K562 (cell line): ENCODE results near the gene CD2. TPM values are rescaled to one million over a fixed set of nuclear protein-coding genes. Genes with fewer than 3 reads are reported as not detected.

Experiments
- ATAC-seq: fragments of 200-7000 bp; cut with Tn5 transposase; 3 replicates; pipeline ENCODE4 v1.9.1; 2020; ENCODE audit warnings: moderate library complexity
- BruUV-seq: library from RNA; stranded (reverse); fragments of 400-500 nt; replicated peaks from 2 replicates; lab custom pipeline; 2021; lab: Mats Ljungman, UMichigan
- CTCF ChIA-PET: fragments of 300-600 bp; formaldehyde crosslinking; extraction: SDS; loops from one replicate; lab custom pipeline; 2021; ENCODE audit warnings: low intra/inter-chr PET ratio; lab: Yijun Ruan, JAX
- POLR2A ChIA-PET: fragments of 300-600, 350-650 bp; sonication (Branson Sonifier 250); formaldehyde crosslinking; extraction: SDS; loops from one replicate; lab custom pipeline; 2021; ENCODE audit warnings: antibody characterized with exemption, inconsistent platforms; lab: Yijun Ruan, JAX
- DNase-seq, 4 experiments: peaks; one replicate each; pipeline versions ENCODE4 v3.0.0 to v3.0.0-alpha.2; 2011 to 2018; ENCODE audit warnings: low spot score in 3 of 4, mixed read lengths in 3 of 4; ENCODE audit errors: extremely low read depth in 1 of 4
- FAIRE-seq: peaks from 2 replicates; lab custom pipeline; 2011; peaks lifted over from hg19 to GRCh38; lab: Jason Lieb, UNC
- H2AFZ ChIP-seq: 2 replicates; pipeline ENCODE4 v1.6.0; 2011; ENCODE audit warnings: low read depth, low read length, control low read depth, inconsistent platforms
- H3K27ac ChIP-seq: fragments of 200-600 bp; 3 replicates; pipeline ENCODE4 v1.8.0; 2011; ENCODE audit warnings: low read depth, mild to moderate bottlenecking, control low read depth, inconsistent platforms, low read length, moderate library complexity, mixed read lengths; ENCODE audit errors: extremely low read depth
- H3K27me3 ChIP-seq, 2 experiments: fragments of 300-600 bp in 1 of 2; 2 replicates in 1 of 2; 3 replicates in 1 of 2; pipeline versions ENCODE4 v1.6.0 to v1.8.0; 2011; ENCODE audit warnings: inconsistent platforms in 2 of 2, low read length in 2 of 2, mild to moderate bottlenecking in 1 of 2, mixed read lengths in 1 of 2, moderate library complexity in 1 of 2; ENCODE audit not compliant: control insufficient read depth in 2 of 2, insufficient read depth in 2 of 2
- H3K36me3 ChIP-seq: fragments of 300-600 bp; 3 replicates; pipeline ENCODE4 v1.8.0; 2011; ENCODE audit warnings: mild to moderate bottlenecking, low read length, inconsistent platforms; ENCODE audit not compliant: control insufficient read depth, insufficient read depth
- H3K4me1 ChIP-seq, 2 experiments: fragments of 200-600 bp in 1 of 2; replicated peaks in 1 of 2; 2 replicates in 1 of 2; 3 replicates in 1 of 2; pipeline versions ENCODE4 v1.5.1 to v1.8.0; 2011; ENCODE audit warnings: inconsistent platforms in 2 of 2, low read length in 2 of 2, mild to moderate bottlenecking in 1 of 2, mixed read lengths in 1 of 2, moderate library complexity in 1 of 2; ENCODE audit not compliant: control insufficient read depth in 2 of 2, insufficient read depth in 2 of 2
- H3K4me2 ChIP-seq: 2 replicates; pipeline ENCODE4 v1.6.1; 2011; ENCODE audit warnings: low read length, control low read depth, inconsistent platforms, mixed read lengths; ENCODE audit not compliant: insufficient read depth
- H3K4me3 ChIP-seq: fragments of 200-600 bp; sonication (generic), shearing (Covaris generic); 2 replicates; pipeline ENCODE4 v1.5.1; 2016; ENCODE audit warnings: control low read depth, inconsistent platforms
- H3K79me2 ChIP-seq: fragments of 200-600 bp; 3 replicates; pipeline ENCODE4 v1.8.0; 2011; ENCODE audit warnings: low read length, inconsistent platforms; ENCODE audit not compliant: control insufficient read depth, insufficient read depth
- H3K9ac ChIP-seq, 2 experiments: 2 replicates each; pipeline versions ENCODE4 v1.6.0 to v1.6.1; 2011; ENCODE audit warnings: low read depth in 2 of 2, low read length in 2 of 2, control low read depth in 1 of 2, inconsistent platforms in 1 of 2, mild to moderate bottlenecking in 1 of 2, mixed read lengths in 1 of 2; ENCODE audit not compliant: insufficient read depth in 1 of 2
- H3K9me1 ChIP-seq: one replicate; pipeline ENCODE4 v1.6.0; 2011; ENCODE audit warnings: inconsistent platforms, mild to moderate bottlenecking, low read length, moderate library complexity; ENCODE audit not compliant: control insufficient read depth, insufficient read depth
- H3K9me3 ChIP-seq: replicated peaks from 2 replicates; pipeline ENCODE4 v1.5.1; 2011; ENCODE audit warnings: low read depth, low read length, inconsistent platforms; ENCODE audit not compliant: control insufficient read depth, insufficient read depth
- H4K20me1 ChIP-seq: replicated peaks from 2 replicates; pipeline ENCODE4 v1.6.1; 2011; ENCODE audit warnings: low read length, inconsistent platforms, mixed read lengths; ENCODE audit not compliant: control insufficient read depth, insufficient read depth
- BDP1 ChIP-seq: IDR thresholded peaks from 3 replicates; pipeline ENCODE4 v1.6.1; 2011; ENCODE audit not compliant: insufficient read length, insufficient read depth
- ELF4 ChIP-seq: fragments of 450-650 bp; formaldehyde crosslinking; IDR thresholded peaks from 2 replicates; pipeline ENCODE4 v1.4.0; 2022; ENCODE audit warnings: missing genetic modification characterization
- FOXA3 ChIP-seq, 2 experiments: fragments of 450-650 bp in 1 of 2; sonication (generic) in 1 of 2; formaldehyde crosslinking; IDR thresholded peaks in 1 of 2; conservative IDR thresholded peaks in 1 of 2; 2 replicates each; pipeline versions ENCODE4 v1.4.0 to v1.8.0; 2020 to 2022; ENCODE audit warnings: mild to moderate bottlenecking in 2 of 2, missing genetic modification reagents in 1 of 2
- FOXP4 ChIP-seq: sonication (generic); formaldehyde crosslinking; IDR thresholded peaks from 2 replicates; pipeline ENCODE4 v1.8.0; 2022; ENCODE audit warnings: mild to moderate bottlenecking, missing genetic modification reagents, borderline replicate concordance
- HINFP ChIP-seq: fragments of 450-650 bp; conservative IDR thresholded peaks from 2 replicates; pipeline ENCODE4 v1.6.1; 2016; ENCODE audit warnings: missing genetic modification characterization, low read depth, mild to moderate bottlenecking, control low read depth, missing compliant biosample characterization
- HMGN3 ChIP-seq: IDR thresholded peaks from 2 replicates; pipeline ENCODE4 v1.6.1; 2011; ENCODE audit warnings: borderline replicate concordance, low read depth, mild to moderate bottlenecking, mixed read lengths, low read length; ENCODE audit not compliant: insufficient read length; ENCODE audit errors: extremely low read depth
- MED1 ChIP-seq: sonication (generic); formaldehyde crosslinking; IDR thresholded peaks from 2 replicates; pipeline ENCODE4 v1.8.1; 2023; ENCODE audit warnings: missing genetic modification reagents, borderline replicate concordance
- MXD1 ChIP-seq: fragments of 250-450 bp; sonication (Bioruptor Pico); IDR thresholded peaks from 2 replicates; pipeline ENCODE4 v1.8.0; 2021; ENCODE audit warnings: borderline replicate concordance, mild to moderate bottlenecking, moderate library complexity; ENCODE audit not compliant: poor library complexity, severe bottlenecking
- SIN3A ChIP-seq, 2 experiments: fragments of 150-350 bp in 1 of 2; IDR thresholded peaks; 2 replicates each; pipeline ENCODE4 v1.6.1; 2011 to 2016; ENCODE audit warnings: borderline replicate concordance in 2 of 2, low read depth in 2 of 2, low read length in 2 of 2, mild to moderate bottlenecking in 2 of 2, moderate library complexity in 2 of 2; ENCODE audit not compliant: control insufficient read depth in 1 of 2
- SMC3 ChIP-seq: conservative IDR thresholded peaks from 2 replicates; pipeline ENCODE4 v1.6.1; 2011; ENCODE audit warnings: low read depth, low read length, improper control_type of control experiment; ENCODE audit not compliant: insufficient read depth
- THRAP3 ChIP-seq: fragments of 450-650 bp; IDR thresholded peaks from 2 replicates; pipeline ENCODE4 v1.6.1; 2016; ENCODE audit warnings: mild to moderate bottlenecking, inconsistent platforms, borderline replicate concordance
- ZC3H8 ChIP-seq: fragments of 450-650 bp; IDR thresholded peaks from 2 replicates; pipeline ENCODE4 v1.6.1; 2017
- ZNF263 ChIP-seq: sonication (generic); formaldehyde crosslinking; IDR thresholded peaks from 2 replicates; pipeline ENCODE4 v1.8.0; 2022; ENCODE audit warnings: mild to moderate bottlenecking, missing genetic modification reagents, borderline replicate concordance
- WGBS: fragments of 100-300 bp; shearing (Covaris generic); methylation state at CpG from one replicate; pipeline ENCODE4 v1.1.6; 2016; ENCODE audit warnings: low coverage, mixed read lengths; ENCODE audit not compliant: insufficient coverage; ENCODE audit errors: missing lambda C conversion rate; 5-methylcytosine and 5-hydroxymethylcytosine counted together
- in situ Hi-C: fragments of 300-500 bp; cut with MboI; formaldehyde crosslinking; loops from 4 replicates; pipeline ENCODE4 v1.15.0; 2018; ENCODE audit warnings: inconsistent platforms, mixed read lengths
- intact Hi-C: fragments of 100-400 bp; cut with micrococcal nuclease; formaldehyde crosslinking; loops from 2 replicates; pipeline ENCODE4 v1.14.2; 2022
- polyA plus RNA-seq, 8 experiments: library from polyadenylated mRNA; depleted of rRNA in 4 of 8; stranded (reverse) in 5 of 8; unstranded in 3 of 8; fragments of >200 nt; fragmentation: Nextera tagmentation in 2 of 8; fragmentation: Illumina TruSeq in 1 of 8; extraction: Ambion mirVana in 2 of 8; extraction: Trizol in 1 of 8; gene quantifications; 2 replicates each; pipeline versions ENCODE4 v1.2.1 to v1.2.3, GENCODE V29; 2011 to 2014; ENCODE audit warnings: inconsistent platforms in 1 of 8, missing spikeins in 1 of 8
- total RNA-seq, 7 experiments: library from RNA; depleted of rRNA in 6 of 7; stranded (reverse); fragments of >200 nt in 6 of 7; fragmentation: Illumina TruSeq in 2 of 7; extraction: Trizol in 2 of 7; gene quantifications; 2 replicates each; pipeline versions ENCODE4 v1.2.1 to v1.2.3, GENCODE V29; 2011 to 2021; ENCODE audit warnings: low replicate concordance in 1 of 7

Gene CD2
- total and polyA plus RNA-seq, 9 of the 15 experiments (the other 6 are each of a cell fraction or from before 2014, with no cell fraction given): 0.07 to 0.16 TPM; not detected in 7

GRCh38 chr1:116755066-116755465 is 836 bp downstream of the CD2 start:
- POLR2A ChIA-PET: interaction anchor here (0.7 to 1.3 kb wide), 4 partner anchors 8 to 251 kb away, joined by 3 to 6 read pairs (median 3); no protein-coding TSS in a partner anchor
- Histone ChIP-seq H3K4me3 (no peak overlapping the region), H3K9ac (no peak overlapping the region), H3K36me3 (no peaks in the 10 kb centered on the region), H3K27ac (no peak overlapping the region), H3K79me2 (no peaks in the 10 kb centered on the region), H3K4me1 (peaks cover 8 to 16% of the 10 kb centered on the region in 2 experiments; a peak in 4 of 5 replicates), H4K20me1 (no peaks in the 10 kb centered on the region), H3K9me3 (no peaks in the 10 kb centered on the region), H3K27me3 (no peaks in the 10 kb centered on the region), H3K9me1 (no peaks in the 10 kb centered on the region), H2AFZ (no peak overlapping the region), H3K4me2 (no peak overlapping the region)
- DNase-seq: no peak
- FAIRE-seq: no peak
- WGBS: 83% methylated on average over 8 of the region's 8 CpGs
- intact Hi-C loops: no loop called here
- no TSS peak for BruUV-seq
- no peak for TF ChIP-seq THRAP3
- no peak for TF ChIP-seq BDP1
- TF ChIP-seq FOXP4: no peak
- no peak for TF ChIP-seq ELF4
- no peak for TF ChIP-seq HMGN3
- TF ChIP-seq MXD1 (CRISPR knock-in tag): no peak
- TF ChIP-seq MED1 (CRISPR knock-in tag): no peak
- no peak for TF ChIP-seq ZNF263
- TF ChIP-seq HINFP (tag): no peak
- TF ChIP-seq ZC3H8: no peak
- no peak for TF ChIP-seq FOXA3 (CRISPR knock-in tag; conservative IDR thresholded peaks at IDR 0.05 in 1 of 2, IDR thresholded peaks at IDR 0.05 in 1 of 2)
- TF ChIP-seq SIN3A (IDR thresholded peaks at IDR 0.05; ENCODE audit: borderline replicate concordance in 2 of 2, control insufficient read depth in 1 of 2, low read depth in 2 of 2, low read length in 2 of 2): no peak
- TF ChIP-seq SMC3: no peak
- ATAC-seq: no peak
- CTCF ChIA-PET: no interaction called here
- in situ Hi-C loops: no loop called here
